Measurements from ENCODE around the gene ZMYM5. TPM values are rescaled to one million over a fixed set of nuclear protein-coding genes. Genes with fewer than 3 reads are reported as not detected.
"Not testable (repeated sequence)": the region's sequence is repeated elsewhere in the genome, so short reads cannot be mapped to it uniquely, and the experiment has no call there.

Gene ZMYM5
- total RNA-seq, 1 experiment from 2014 or later = 10.3 TPM

DNA sequence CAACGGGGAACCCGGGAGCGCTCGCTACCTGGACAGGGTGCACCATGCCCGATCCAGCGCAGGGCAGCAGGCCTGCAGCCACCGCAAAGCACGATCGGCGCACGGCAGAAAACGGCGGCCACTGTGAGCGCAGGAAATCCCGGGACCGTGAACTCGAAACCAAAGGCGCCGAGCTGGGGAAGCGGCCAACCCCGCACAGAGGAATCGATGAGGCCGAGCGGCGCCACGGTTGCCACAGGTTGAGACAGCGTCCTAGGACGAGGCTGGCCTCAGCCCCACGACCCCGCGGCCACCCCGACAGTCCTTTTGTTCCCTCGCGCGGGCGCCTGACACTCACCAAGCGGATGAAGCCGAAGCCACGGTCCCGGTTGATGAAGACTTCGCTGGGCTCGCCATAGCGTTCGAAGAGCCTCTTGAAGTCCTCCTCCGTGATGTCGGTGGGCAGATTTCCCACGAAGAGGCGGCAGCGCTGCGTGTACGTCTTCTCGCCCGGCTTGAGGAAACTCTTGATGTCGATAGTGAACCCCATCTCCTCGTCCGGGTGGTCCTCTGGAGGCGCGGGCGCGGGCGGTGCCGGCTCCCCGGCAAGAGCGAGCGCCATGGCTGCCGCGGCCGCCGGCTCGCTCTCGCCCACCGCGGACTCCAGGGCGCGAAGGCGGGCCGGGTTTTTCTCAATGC, 81.3 kb downstream of the ZMYM5 start:
- ChIA-PET CTCF (no interaction called here), POLR2A (ENCODE audit: unreplicated experiment) (interaction anchor here (0.6 to 0.7 kb wide), 2 partner anchors 11 to 42 kb away, joined by 3 to 7 read pairs; no protein-coding TSS in a partner anchor)
- no peaks in the 10 kb centered on the region for H3K27me3 ChIP-seq (ENCODE audit: insufficient read depth, low read depth)
- H3F3A ChIP-seq (ENCODE audit: insufficient read depth, low read depth) = peaks cover 6% of the 10 kb centered on the region; the same call in 1 of the 2 replicates
- H3K9me3 ChIP-seq (ENCODE audit: insufficient read depth, low read depth) = no peaks in the 10 kb centered on the region
- peak overlapping the region; percentile 100 for H3K4me3 ChIP-seq
- TF ChIP-seq, protein P1, sequence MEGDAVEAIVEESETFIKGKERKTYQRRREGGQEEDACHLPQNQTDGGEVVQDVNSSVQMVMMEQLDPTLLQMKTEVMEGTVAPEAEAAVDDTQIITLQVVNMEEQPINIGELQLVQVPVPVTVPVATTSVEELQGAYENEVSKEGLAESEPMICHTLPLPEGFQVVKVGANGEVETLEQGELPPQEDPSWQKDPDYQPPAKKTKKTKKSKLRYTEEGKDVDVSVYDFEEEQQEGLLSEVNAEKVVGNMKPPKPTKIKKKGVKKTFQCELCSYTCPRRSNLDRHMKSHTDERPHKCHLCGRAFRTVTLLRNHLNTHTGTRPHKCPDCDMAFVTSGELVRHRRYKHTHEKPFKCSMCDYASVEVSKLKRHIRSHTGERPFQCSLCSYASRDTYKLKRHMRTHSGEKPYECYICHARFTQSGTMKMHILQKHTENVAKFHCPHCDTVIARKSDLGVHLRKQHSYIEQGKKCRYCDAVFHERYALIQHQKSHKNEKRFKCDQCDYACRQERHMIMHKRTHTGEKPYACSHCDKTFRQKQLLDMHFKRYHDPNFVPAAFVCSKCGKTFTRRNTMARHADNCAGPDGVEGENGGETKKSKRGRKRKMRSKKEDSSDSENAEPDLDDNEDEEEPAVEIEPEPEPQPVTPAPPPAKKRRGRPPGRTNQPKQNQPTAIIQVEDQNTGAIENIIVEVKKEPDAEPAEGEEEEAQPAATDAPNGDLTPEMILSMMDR (conservative IDR thresholded peaks at IDR 0.05) = no peak
- TF ChIP-seq EZH2 (IDR thresholded peaks at IDR 0.05; ENCODE audit: low read depth) = no peak
- peak overlapping the region; percentile 83 for H2AFZ ChIP-seq
- H3K36me3 ChIP-seq (ENCODE audit: low read depth) = peaks cover 4% of the 10 kb centered on the region; the same call in 1 of the 2 replicates
- no peaks in the 10 kb centered on the region for H4K20me1 ChIP-seq (ENCODE audit: insufficient read depth)
- intact Hi-C loops (cut with micrococcal nuclease; ENCODE audit: unreplicated experiment) = no loop called here
- no peaks in the 10 kb centered on the region for H3K9me2 ChIP-seq (ENCODE audit: insufficient read depth)
- H3K4me2 ChIP-seq = peak overlapping the region; percentile 88
- peak in 1 of 2 experiments; percentile 16 for DNase-seq
- 0 out of 2 replicates have a peak, but pooled peaks cover 11% of the 10 kb centered on the region for H3K4me1 ChIP-seq (replicated peaks; ENCODE audit: insufficient read depth)
- TSS peak; percentile 87 for BruUV-seq (replicated peaks)
- H3K79me2 ChIP-seq (ENCODE audit: low read depth) = peaks cover 31% of the 10 kb centered on the region
- peak overlapping the region; percentile 74 for H3K27ac ChIP-seq

DNA sequence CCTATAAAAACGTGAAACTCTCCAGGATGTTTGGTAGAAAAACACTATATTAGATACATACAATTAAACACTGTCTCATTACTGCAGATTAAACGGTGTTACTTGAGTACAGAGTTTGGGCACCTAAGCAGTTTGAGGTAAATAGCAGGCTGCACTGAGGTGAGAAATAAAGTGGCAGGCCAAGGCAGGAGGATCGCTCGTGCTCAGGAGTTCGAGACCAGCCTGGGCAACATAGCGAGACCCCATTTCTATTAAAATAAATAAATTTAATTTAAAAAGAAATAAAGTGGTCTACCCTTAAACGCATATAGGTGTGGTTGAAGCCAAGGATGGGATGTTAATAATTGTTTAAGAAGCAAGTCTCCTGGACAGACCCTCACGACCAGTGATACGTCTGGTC, 81.9 kb downstream of the ZMYM5 start:
- BruUV-seq (replicated peaks) = no TSS peak
- no peak for TF ChIP-seq EZH2 (IDR thresholded peaks at IDR 0.05; ENCODE audit: low read depth)
- TF ChIP-seq, protein P1 (conservative IDR thresholded peaks at IDR 0.05) = no peak
- no peaks in the 10 kb centered on the region for H3K27me3 ChIP-seq (ENCODE audit: insufficient read depth, low read depth)
- no peak for DNase-seq
- H3K4me2 ChIP-seq = peak overlapping the region; percentile 88
- no peaks in the 10 kb centered on the region for H3K9me3 ChIP-seq (ENCODE audit: insufficient read depth, low read depth)
- no peak overlapping the region for H2AFZ ChIP-seq
- H3K36me3 ChIP-seq (ENCODE audit: low read depth) = peaks cover 4% of the 10 kb centered on the region; the same call in 1 of the 2 replicates
- peaks cover 37% of the 10 kb centered on the region for H3K79me2 ChIP-seq (ENCODE audit: low read depth)
- H4K20me1 ChIP-seq (ENCODE audit: insufficient read depth) = 0 out of 2 replicates have a peak, but pooled peaks cover under 1% of the 10 kb centered on the region
- H3K4me1 ChIP-seq (replicated peaks; ENCODE audit: insufficient read depth) = 0 out of 2 replicates have a peak, but pooled peaks cover 11% of the 10 kb centered on the region
- H3K9me2 ChIP-seq (ENCODE audit: insufficient read depth) = no peaks in the 10 kb centered on the region
- H3F3A ChIP-seq (ENCODE audit: insufficient read depth, low read depth) = peaks cover 6% of the 10 kb centered on the region; the same call in 1 of the 2 replicates
- H3K27ac ChIP-seq = peak overlapping the region; percentile 74
- H3K4me3 ChIP-seq = peak overlapping the region; percentile 100
- POLR2A ChIA-PET (ENCODE audit: unreplicated experiment) = no interaction called here
- CTCF ChIA-PET = no interaction called here
- intact Hi-C loops (cut with micrococcal nuclease; ENCODE audit: unreplicated experiment) = no loop called here

DNA sequence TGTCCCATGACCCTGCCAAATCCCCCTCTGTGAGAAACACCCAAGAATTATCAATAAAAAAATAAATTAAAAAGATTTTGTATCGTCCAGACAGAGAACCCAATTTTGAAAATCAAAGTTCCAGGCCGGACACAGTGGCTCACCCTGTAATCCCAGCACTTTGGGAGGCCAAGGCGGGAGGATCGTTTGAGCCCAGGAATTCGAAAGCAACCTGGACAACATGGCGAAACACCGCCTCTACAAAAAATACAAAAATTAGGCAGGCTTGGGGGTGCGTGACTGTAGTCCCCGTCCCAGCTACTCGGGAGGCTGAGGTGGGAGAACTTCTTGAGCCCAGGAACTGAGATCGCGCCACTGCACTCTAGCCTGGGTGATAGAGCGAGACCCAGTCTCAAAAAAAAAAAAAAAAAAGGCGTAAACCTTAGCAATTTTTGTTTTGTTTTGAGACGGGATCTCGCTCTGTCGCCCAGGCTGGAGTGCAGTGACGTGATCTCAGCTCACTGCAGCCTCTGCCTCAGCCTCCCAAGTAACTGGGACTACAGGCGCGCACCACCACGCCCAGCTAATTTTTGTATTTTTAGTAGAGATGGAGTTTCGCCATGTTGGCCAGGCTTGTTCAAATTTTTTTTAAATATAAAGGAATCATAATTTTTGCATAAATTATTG, 82.6 kb downstream of the ZMYM5 start:
- H3K27ac ChIP-seq = peak overlapping the region; percentile 43; the same call in 1 of the 2 replicates
- H3K27me3 ChIP-seq (ENCODE audit: insufficient read depth, low read depth); BruUV-seq (replicated peaks); CTCF ChIA-PET; POLR2A ChIA-PET (ENCODE audit: unreplicated experiment); H3K9me3 ChIP-seq (ENCODE audit: insufficient read depth, low read depth); H3K36me3 ChIP-seq (ENCODE audit: low read depth); intact Hi-C loops (cut with micrococcal nuclease; ENCODE audit: unreplicated experiment); DNase-seq; H3F3A ChIP-seq (ENCODE audit: insufficient read depth, low read depth); H4K20me1 ChIP-seq (ENCODE audit: insufficient read depth); H3K9me2 ChIP-seq (ENCODE audit: insufficient read depth); H2AFZ ChIP-seq: not testable (repeated sequence)
- peak overlapping the region; percentile 88 for H3K4me2 ChIP-seq
- H3K4me1 ChIP-seq (replicated peaks; ENCODE audit: insufficient read depth) = 0 out of 2 replicates have a peak, but pooled peaks cover 11% of the 10 kb centered on the region
- H3K4me3 ChIP-seq = peak overlapping the region; percentile 100
- peaks cover 44% of the 10 kb centered on the region for H3K79me2 ChIP-seq (ENCODE audit: low read depth)

Other genes starting within 250 kb of the ZMYM5 start
- gene MPHOSPH8, start 230.0 kb downstream of the ZMYM5 start, total RNA-seq (2021) = 17.0 and 18.2 TPM in 2 replicates
- gene PSPC1, start 80.7 kb downstream of the ZMYM5 start, total RNA-seq (2021) = 27.1 and 34.9 TPM in 2 replicates
- gene ZMYM2, start 95.1 kb upstream of the ZMYM5 start, total RNA-seq (2021) = 47.1 and 55.1 TPM in 2 replicates